Stimulated activated CD4-positive, alpha-beta T cell treated with anti-CD3 and anti-CD28 coated beads, Interleukin-1b, Interleukin-23, amount 100 ng/mL, for 48 hours (primary cell): ENCODE results near the gene SLC4A2.
"Not testable (repeated sequence)": the region's sequence is repeated elsewhere in the genome, so short reads cannot be mapped to it uniquely, and the experiment has no call there.

ENCODE experiments used
- DNase-seq: peaks from one replicate; pipeline ENCODE4 v3.0.0-alpha.2; 2020

Gene SLC4A2

DNA sequence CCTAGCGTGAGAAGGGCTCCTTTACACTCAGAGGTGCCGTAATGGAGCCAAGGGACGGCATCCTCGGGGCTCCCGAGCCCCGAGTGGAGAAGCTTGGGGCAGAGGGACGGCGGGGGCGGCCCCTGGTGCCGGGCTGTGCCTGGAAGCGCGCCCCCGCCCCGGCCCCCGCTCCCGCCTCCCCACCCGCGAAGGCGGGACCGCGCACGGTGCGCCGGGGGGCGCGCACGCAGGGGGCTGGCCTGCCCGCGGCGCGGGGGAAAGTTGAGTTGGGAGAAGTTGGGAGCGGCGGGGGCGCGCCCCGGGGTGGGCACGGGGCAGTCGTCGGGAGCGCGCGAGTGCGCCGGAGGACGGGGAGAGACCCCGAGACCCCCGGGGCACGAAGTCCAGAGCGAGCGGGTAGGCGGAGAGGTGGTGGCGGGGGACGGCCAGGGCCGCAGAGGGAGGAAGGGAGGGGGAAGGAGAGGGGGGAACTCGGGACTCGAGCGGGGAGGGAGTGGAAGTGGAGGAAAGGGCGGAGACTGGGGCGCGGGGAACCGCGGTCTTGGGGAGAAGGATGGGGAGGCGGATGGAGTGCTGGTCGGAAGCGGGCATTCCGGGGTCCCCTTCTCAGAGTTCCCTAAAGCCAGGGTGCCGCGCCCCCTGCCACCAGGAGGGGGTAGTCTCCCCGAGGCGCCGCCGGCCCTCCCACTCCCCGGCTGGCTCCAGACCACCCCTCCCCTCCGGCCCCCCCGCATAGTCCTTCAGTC is at the start of gene SLC4A2:
SLC4A2 (plus strand) TSS at position 223 of the 746 bp plus-strand sequence. CDS start 2,399 bp downstream, outside the sequence.
- DNase-seq, result peak; percentile 59

DNA sequence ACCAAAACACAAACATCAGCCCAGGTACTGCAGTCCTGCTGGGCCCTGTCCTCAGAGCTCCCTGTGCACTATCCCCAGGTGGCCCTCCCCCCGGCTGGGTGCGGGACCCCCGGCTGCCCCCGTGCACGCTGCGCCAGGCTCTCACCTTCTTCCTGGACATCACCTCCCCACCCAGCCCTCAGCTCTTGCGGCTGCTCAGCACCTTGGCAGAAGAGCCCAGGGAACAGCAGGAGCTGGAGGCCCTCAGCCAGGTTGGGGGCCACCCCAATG is 49.4 kb upstream of the SLC4A2 start:
- DNase-seq, result no peak

GRCh38 chr7:151010307-151011096 is 48.9 kb upstream of the SLC4A2 start:
- peak; percentile 39 for DNase-seq

DNA sequence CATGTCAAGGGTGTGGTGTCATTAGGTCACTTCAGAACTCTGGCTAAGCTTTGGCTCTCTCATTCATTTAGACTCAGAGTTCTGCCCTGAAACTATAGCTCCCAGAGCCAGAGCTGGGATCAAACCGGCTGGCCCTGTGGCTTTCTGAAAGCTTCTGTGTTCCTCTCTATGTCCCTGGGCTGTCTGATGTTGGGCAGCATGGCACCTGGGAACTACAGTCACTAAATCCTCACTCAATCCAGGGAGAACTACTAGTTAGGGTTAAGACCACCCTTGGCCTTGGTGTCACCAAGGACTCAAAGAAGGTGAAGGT is 48.3 kb upstream of the SLC4A2 start:
- DNase-seq, result no peak

DNA sequence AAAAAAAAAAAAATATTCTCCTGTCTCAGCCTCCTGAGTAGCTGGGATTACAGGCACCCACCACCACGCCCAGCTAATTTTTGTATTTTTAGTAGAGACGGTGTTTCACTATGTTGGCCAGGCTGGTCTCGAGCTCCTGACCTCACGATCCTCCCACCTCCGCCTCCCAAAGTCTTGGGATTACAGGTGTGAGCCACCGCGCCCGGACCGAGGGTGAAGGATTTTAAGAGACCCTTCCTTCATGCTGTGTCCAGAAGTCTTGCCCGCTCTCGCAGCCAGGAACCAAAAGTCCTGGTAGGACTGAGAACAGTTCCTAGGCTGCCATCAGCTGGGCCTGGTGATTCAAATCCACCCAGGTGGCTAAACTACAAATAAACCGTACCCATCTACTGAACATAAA is 47.8 kb upstream of the SLC4A2 start:
- DNase-seq, result not testable (repeated sequence)

GRCh38 chr7:151012031-151012692 is 47.2 kb upstream of the SLC4A2 start:
- DNase-seq, result no peak

GRCh38 chr7:151012911-151013347 is 46.5 kb upstream of the SLC4A2 start:
- DNase-seq, result no peak

- DNase-seq, result no peak
These were observed 46.0 kb upstream of the SLC4A2 start for GRCh38 chr7:151013356-151013732.

GRCh38 chr7:151013733-151014497 is 45.5 kb upstream of the SLC4A2 start:
- DNase-seq, result peak; percentile 93

GRCh38 chr7:151014950-151015349 is 44.4 kb upstream of the SLC4A2 start:
- peak; percentile 49 for DNase-seq

DNA sequence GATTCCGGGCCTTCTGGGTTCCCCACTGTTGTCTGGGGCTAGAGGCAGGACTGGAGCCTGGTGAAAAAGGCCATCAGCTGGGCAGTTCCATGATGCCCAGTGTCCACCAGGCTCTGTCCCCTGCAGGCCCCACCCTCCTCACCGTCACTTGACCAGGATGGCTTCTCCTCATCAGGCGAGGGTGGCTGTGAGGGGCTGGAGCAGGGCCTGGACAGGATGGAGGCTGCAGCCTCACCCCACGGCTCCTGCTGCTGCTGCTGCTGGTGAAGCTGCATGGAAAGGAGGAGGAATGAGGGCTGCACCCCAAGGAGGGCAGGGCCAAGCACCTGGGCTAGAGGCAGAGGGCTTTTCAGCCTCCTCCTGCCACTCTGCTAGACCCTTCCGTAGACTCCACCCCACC is 43.4 kb upstream of the SLC4A2 start:
- no peak for DNase-seq

DNA sequence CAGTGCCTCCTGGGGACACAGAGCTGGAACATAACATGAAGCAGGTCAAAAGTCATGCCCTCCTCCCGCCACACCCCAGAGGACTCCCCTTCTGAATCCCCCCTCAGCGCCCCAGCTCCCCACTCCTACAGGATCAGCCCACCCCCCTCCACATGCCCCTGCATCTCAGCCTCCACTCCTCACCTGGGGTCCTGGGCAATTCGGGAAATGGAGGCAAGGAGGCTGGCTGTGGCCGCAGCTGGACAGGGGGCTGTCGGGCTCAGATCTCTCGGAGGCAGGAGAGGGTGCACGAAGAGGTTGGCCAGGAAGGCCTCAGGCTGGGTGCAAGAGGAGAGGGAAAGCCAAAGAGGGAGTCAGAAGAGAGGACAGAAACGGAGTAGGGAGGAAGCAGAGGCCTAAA is 42.9 kb upstream of the SLC4A2 start:
- DNase-seq, result no peak

GRCh38 chr7:151016942-151017341 is 42.4 kb upstream of the SLC4A2 start:
- DNase-seq, result no peak

GRCh38 chr7:151017370-151017952 is 41.9 kb upstream of the SLC4A2 start:
- no peak for DNase-seq

- peak; percentile 82 for DNase-seq
These were observed 41.4 kb upstream of the SLC4A2 start for GRCh38 chr7:151017953-151018420.

DNA sequence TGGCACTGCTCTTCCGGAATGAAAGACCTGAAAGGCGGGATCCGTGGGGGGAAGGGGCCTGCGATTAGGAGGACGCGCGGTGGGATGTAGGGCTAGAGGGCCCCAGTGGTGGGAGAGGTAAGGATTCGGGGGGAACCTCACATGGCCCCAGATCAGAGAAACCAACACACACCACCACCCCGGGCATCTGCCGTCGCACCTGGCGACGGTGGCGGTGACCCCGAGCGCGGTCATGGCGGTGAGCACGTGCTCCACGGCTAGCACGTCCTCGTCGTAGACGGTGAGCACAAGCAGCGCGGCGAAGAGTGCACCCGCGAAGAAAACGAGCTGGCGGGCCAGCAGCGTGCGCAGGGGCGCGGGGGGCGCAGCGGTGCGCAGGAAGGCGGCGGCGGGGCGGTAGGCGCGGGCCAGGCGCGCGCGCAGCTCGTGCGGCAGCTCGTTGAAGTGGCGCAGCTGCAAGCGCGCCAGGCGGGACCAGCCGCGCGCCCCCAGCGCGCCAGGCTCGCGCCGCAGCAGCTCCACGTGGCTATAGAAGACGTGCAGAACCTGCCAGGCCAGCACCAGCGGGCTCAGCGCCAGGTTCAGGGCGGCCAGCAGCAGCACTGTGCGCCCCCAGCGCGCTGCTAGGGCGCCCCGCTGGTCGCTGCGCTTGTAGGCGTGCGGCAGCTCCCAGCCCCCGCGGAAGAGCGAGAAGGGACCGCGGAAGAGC is 40.8 kb upstream of the SLC4A2 start:
- peak; percentile 45 for DNase-seq

- no peak for DNase-seq
These were observed 40.3 kb upstream of the SLC4A2 start for GRCh38 chr7:151019130-151019447.

- DNase-seq, result no peak
These were observed 39.2 kb upstream of the SLC4A2 start for GRCh38 chr7:151020231-151020630.

DNA sequence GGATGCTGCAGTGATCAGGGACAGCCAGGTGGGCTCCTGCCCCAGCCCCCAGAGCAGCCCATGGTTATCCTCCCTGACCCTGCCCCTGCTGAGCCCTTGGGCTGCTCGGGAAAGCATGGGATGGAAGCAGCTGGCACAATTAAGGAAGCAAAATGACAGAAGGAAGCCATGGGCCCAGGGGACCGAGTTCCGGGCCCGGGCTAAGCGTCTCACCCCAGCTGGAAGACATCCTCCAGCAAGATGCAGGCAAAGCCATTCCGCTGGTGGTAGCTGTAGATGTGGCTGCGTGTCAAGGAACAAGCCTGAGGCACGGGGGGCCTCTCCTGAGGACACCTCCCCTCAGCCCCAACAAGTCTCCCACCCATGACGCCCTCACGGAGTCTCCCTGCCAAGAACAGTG is 36.2 kb upstream of the SLC4A2 start:
- DNase-seq, result no peak

- DNase-seq, result no peak
These were observed 34.8 kb upstream of the SLC4A2 start, which contains the start of gene ATG9B for GRCh38 chr7:151024435-151025056. TSS of gene ATG9B (minus strand) at chr7:151024494. CDS start at chr7:151024423, 71 bp downstream.

DNA sequence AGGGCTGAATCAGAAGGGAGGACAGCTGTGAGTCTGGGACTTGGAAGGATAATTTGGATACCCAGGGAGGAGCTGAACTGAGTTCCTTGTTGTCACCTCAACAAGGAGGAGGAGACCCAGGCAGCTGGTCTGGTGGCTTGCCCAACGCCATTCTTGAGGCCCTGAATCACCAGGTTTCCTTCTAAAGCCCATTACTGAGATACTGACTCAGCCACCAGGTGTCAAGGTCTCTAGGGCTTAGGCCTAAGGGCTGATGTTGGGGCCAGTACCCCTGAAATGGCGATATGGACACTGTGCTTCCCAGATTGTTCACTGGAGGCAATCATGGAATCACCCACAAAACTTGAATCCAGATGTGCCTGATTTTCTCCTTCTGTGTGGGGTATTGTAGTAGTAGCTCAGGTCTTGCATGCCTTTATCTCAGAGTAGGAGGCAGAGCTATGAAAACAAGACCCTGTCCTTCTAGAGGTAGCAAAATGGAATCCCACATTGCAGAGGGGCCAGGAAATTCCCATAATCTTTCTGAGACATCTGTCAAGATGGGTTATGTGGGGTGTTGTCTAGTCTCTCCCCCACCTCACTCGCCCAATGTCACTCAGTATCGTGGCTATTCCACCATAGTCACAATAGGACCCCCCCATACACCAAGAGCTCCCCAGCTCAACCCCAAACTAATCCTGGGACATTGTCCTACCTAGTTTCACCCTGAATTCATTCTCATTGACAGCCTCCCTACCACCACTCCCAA is 33.3 kb upstream of the SLC4A2 start:
- DNase-seq, result no peak
